Activated T-cell treated with anti-CD3 and anti-CD28 coated beads for 24 hours (primary cell): ENCODE data around the gene SPAG16.
"Not testable (repeated sequence)": the region's sequence is repeated elsewhere in the genome, so short reads cannot be mapped to it uniquely, and the experiment has no call there.

Experiments used
- DNase-seq: peaks from one replicate; pipeline ENCODE4 v3.0.0-alpha.2; 2020; ENCODE audit warnings: low read depth

Gene SPAG16

DNA sequence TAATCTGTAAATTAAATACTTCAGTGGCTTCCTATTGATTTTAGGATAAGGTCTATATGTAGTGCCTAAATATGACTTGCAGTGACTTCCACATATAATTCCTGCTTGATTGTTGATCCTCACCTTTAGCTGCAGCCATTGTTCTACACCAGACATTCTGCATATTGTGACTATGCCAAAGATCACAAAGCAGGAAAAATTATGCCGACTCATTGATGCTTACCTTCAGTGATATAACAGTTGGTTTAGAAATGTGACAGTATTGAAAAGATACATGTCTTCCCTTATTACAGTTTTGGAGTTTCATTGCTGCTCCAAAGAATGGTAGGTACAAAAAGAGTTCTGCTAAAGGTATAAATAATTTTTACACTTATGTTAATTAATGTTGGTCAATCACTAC, 12.3 kb upstream of the SPAG16 start:
- no peak for DNase-seq

DNA sequence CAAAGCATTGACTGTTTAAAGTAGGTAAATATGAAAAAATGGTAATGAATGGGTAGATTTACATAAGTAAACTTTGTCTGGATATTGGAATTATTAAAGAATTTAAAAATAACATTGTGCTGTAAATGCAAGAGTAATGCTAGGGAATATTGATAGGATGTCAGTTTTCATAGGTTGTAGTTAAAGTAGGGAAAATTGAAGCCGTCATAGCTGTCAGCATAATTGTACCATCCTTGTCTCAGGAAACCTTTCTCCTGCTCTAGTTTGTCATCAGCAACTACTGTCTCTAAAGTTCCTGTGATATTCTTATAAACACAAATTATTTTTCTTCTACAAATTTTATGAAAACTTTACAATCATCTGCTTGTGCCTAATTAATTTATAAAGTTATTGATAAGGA, 10.1 kb upstream of the SPAG16 start:
- DNase-seq: no peak

- no peak for DNase-seq
Observed at GRCh38 chr2:213275265-213275664, 9.0 kb upstream of the SPAG16 start.

DNA sequence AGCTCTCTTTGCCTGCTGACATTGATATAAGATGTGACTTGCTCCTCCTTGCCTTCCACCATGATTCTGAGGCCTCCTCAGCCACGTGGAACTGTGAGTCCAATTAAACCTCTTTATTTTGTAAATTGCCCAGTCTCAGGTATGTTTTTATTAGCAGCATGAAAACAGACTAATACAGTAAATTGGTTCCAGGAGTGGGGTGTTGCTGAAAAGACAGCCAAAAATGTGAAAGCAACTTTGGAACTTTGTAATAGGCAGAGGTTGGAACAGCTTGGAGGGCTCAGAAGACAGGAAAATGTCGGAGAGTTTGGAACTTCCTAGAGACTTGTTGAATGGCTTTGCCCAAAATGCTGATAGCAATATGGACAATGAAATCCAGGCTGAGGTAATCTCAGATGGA, 7.1 kb upstream of the SPAG16 start:
- DNase-seq: not testable (repeated sequence)

- DNase-seq: no peak
Observed at GRCh38 chr2:213279116-213279620, 5.1 kb upstream of the SPAG16 start.

DNA sequence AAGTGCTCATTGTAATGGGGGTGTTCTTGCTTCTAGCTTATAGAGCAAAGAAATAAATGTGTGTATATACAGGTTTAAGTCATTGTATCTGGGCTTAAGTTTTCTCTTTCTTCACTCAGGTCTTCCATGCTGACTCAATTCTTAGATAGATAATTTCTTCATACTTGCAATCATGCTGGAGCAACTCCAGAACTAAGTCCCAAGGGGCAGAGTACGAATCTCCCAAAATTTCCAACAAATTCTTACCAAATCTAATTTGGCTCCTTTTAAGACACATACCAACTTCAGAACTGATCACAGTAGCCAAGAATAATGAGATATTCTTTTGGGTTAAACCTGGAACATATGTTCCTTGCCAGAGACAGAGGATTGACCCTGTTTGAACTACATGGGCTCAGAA, 4.3 kb upstream of the SPAG16 start:
- no peak for DNase-seq

DNA sequence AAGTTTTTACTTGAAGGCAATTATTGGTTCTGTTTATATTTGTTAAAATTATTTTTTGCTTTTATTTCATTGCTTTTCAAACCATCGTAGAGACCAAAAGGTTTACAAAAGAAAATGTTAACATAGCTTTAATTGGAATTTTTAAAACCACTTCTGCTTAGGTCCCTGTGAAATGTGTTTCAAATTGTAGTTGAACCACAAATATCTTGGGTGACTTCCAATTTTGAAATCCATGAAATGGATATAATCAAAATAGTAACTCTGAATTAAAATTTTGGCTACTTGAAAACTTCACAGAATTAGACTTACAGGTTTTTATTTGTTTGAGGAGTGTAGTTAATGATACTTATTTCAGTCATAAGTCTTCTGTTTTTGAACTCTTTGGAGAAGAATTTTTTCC, 3.1 kb upstream of the SPAG16 start:
- no peak for DNase-seq

GRCh38 chr2:213285404-213285803, 1.1 kb downstream of the SPAG16 start:
- no peak for DNase-seq

DNA sequence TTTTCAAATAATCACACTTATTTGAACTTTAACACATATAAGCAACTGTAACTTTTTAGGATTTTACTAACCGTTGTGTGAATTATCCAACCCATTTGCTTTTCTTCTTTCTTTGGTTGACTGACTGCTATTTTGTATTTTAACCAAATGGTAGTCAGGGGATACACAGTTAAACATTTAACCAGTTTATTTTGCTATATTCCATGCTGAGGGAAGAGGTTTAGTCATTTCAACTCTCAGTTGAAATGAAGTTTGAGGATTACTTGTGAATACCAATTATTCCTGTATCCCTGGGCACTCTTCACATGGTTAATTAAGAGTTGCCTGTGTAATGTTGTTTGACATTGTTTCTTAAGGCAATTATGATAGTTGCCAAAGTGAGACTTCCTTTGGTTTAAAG, 1.9 kb downstream of the SPAG16 start:
- DNase-seq: no peak

DNA sequence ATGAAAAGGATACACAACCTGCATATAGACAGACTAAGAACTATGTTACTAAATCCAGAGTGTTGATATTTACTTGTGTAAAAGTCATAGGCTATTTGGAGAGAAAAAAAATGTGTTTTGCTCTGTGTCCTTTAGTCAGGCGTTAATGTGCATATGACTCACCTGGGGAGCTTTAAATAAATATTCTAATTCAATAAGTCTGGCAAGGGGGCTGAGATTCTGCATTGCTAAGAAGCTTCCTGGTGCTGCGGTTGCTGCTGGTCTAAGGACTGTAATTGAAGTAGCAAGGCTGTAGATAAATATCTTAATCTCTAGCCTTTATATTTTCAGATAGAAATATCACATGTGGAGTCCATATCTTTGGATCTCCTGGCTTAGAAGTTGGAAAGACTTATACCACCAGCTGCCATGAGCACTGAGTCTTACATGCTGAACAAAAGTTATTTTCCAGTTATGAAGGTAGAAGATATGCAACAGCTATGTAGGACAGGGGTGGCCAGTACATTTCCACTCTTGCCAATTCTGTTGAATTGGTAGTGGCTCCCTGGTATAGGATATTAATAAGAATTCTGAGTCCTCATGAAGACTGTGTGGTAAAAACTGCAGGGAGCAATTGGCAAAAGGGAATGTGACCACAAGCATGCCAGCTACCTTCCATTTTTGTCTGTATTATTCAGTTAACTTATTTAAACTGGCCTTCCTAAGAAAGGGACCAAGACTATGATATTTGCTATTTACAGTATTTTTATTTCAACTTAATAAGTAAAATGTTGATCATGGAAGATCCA, 4.8 kb downstream of the SPAG16 start:
- no peak for DNase-seq

DNA sequence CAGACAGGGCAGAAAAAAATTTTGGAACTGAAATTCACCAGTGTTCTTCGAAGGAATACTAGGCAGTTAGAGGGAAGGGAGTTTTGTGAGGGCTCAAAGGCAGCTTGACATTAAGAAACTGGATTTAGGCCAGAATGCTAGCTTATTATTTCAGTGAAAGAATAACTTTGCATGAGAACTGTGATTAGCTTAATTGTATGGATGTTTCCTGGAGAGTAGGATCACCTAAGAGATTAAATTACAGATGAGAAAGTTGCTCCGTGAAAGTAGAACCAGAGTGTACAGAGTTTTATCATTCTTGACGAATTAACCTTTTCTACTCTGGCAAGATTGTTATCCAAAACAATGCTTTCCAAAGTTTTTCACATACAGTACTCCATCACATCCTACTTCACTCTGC, 6.2 kb downstream of the SPAG16 start:
- DNase-seq: no peak

DNA sequence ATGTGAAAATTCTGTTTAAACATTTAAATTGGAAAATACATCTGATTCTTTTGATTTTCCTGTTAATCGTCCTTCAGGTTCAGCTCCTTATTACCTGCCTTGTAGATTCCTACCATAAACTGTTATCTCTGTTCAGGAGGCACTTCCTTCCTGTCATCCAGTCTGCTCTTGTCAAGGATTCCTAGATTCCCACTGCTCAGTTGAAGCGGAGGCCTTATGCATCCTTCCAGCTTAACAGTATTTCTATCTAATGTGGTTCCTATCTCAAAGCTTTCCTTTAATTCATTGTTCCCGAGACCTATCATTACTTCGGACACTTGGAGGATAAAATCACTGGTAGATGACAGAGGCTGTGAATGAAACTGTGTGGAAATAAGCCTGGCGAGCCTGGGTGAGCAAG, 12.0 kb downstream of the SPAG16 start:
- DNase-seq: no peak

GRCh38 chr2:213306316-213306942, 22.2 kb downstream of the SPAG16 start:
- DNase-seq: no peak

- DNase-seq: no peak
Observed at GRCh38 chr2:213315168-213315876, 31.1 kb downstream of the SPAG16 start.

GRCh38 chr2:213316001-213316735, 31.9 kb downstream of the SPAG16 start:
- DNase-seq: no peak

- no peak for DNase-seq
Observed at GRCh38 chr2:213317929-213318328, 33.7 kb downstream of the SPAG16 start.

DNA sequence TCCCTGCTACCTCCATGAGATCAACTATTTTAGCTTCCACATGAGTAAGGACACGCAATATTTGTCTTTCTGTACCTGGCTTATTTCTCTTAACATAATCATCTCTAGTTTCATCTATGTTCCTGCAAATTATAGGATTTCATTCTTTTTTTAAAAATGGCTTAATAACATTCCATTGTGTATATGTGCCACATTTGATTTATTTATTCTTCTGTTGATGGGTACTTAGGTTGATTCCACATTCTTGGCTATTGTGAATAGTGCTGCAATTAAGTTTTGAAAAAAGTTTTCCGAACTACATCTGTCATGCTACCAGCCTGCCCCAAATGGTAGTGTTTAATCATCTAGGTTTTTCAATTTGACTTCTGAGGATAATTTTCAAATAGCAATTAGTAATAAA, 36.3 kb downstream of the SPAG16 start:
- DNase-seq: no peak

DNA sequence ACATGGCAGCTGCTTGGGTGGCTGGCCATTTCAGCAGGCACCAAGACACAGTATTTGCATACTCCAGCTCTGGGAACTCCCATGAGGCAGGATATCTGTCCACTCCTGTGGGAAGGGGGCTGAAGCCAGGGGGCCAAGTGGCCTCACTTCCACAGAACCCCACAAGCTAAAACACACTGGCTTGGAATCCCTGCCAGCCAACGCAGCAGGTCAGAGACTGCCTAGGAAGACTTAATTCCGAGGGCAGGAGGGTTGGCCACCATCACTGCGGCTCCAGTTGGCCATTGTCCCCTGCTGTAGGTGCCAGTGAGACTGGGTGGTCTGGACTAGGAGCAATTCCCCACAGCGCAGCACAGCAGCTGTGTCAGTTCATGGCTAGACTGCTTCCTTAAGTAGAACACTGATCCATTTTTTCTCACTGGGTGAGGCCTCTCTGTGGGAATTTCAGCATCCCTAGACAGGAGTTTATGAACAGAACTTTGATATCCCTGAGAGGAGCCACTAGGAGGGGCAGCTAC, 52.0 kb downstream of the SPAG16 start:
- no peak for DNase-seq

DNA sequence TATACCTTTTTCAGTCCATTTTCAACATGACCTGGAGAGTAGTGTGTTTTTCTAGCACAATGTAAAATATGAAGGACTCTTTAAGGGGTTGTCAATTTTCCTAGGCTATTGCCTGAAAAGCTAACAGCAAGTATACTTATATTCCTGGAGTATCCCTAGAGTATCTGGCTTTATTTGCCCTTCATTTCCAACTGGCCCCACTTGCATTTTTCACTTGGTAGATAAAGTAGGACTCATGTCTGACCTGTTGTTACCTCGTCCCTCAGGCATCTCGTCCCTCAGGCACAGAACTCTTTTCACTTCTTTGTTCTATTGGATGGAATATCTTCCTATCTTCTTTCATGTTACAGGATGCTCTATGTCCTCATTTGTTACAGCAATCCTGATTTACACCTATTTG, 69.2 kb downstream of the SPAG16 start:
- DNase-seq: no peak

DNA sequence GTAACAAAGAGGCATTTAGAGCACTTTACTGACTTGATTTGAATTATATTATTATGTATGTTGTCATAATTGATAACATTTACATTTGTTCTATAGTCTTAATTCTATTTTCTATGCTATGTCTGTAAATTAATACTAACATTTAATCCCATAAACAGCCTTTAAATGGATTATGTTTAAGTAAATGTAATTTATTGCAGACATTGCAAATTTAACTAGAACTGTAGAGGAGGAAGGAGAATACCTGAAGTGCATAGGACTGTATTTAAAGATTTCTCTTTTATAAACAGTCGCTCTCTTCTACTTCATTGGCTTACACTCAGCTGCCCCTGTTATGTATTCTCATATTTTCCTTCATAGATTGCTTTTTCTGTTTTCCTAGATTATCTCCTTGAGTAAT, 92.4 kb downstream of the SPAG16 start:
- DNase-seq: no peak

GRCh38 chr2:213407027-213407426, 122.8 kb downstream of the SPAG16 start:
- not testable (repeated sequence) for DNase-seq

GRCh38 chr2:213408426-213409070, 124.3 kb downstream of the SPAG16 start:
- not testable (repeated sequence) for DNase-seq
